HL-60 (cell line): Measurements from ENCODE around the gene DNAJA2.

Experiments used
- GABPA ChIP-seq: IDR thresholded peaks from 2 replicates; pipeline ENCODE4 v1.6.1; 2012; ENCODE audit warnings: low read depth
- POLR2AphosphoS5 ChIP-seq: IDR thresholded peaks from 2 replicates; pipeline ENCODE4 v1.6.1; 2012; ENCODE audit warnings: low read depth
- SPI1 ChIP-seq: IDR thresholded peaks from 2 replicates; pipeline ENCODE4 v1.6.1; 2012; ENCODE audit warnings: low read depth, mild to moderate bottlenecking, borderline replicate concordance
- TF ChIP-seq, protein P1 (sequence below): IDR thresholded peaks from one replicate; pipeline ENCODE4 v1.5.1; 2011; ENCODE audit warnings: low read length, control low read depth, inconsistent platforms; ENCODE audit not compliant: insufficient read depth
- TF ChIP-seq, protein P2 (sequence below): IDR thresholded peaks from 2 replicates; pipeline ENCODE4 v1.6.1; 2012; ENCODE audit warnings: low read depth; ENCODE audit not compliant: insufficient replicate concordance

DNA sequence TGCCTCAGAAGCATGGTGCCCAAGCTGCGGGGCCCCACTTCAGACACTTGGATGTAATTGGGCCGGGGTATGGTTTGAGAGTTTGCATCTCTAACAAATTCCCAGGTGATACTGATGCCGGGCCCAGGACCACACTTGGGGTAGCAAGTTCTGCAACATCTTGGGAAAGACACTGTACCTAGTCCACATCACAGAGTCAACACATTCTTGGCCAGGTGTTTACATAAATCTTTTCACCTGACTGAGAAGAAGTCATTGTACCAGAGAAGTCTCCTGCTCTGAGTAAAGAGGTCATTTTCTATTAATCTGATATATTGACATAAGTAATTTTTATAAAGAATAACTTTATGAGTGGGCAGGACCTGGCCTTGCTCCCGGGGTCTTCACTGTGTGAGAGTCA is 61.8 kb downstream of the DNAJA2 start:
- TF ChIP-seq, protein P1, sequence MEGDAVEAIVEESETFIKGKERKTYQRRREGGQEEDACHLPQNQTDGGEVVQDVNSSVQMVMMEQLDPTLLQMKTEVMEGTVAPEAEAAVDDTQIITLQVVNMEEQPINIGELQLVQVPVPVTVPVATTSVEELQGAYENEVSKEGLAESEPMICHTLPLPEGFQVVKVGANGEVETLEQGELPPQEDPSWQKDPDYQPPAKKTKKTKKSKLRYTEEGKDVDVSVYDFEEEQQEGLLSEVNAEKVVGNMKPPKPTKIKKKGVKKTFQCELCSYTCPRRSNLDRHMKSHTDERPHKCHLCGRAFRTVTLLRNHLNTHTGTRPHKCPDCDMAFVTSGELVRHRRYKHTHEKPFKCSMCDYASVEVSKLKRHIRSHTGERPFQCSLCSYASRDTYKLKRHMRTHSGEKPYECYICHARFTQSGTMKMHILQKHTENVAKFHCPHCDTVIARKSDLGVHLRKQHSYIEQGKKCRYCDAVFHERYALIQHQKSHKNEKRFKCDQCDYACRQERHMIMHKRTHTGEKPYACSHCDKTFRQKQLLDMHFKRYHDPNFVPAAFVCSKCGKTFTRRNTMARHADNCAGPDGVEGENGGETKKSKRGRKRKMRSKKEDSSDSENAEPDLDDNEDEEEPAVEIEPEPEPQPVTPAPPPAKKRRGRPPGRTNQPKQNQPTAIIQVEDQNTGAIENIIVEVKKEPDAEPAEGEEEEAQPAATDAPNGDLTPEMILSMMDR = no peak
- TF ChIP-seq POLR2AphosphoS5 = no peak
- TF ChIP-seq, protein P2, sequence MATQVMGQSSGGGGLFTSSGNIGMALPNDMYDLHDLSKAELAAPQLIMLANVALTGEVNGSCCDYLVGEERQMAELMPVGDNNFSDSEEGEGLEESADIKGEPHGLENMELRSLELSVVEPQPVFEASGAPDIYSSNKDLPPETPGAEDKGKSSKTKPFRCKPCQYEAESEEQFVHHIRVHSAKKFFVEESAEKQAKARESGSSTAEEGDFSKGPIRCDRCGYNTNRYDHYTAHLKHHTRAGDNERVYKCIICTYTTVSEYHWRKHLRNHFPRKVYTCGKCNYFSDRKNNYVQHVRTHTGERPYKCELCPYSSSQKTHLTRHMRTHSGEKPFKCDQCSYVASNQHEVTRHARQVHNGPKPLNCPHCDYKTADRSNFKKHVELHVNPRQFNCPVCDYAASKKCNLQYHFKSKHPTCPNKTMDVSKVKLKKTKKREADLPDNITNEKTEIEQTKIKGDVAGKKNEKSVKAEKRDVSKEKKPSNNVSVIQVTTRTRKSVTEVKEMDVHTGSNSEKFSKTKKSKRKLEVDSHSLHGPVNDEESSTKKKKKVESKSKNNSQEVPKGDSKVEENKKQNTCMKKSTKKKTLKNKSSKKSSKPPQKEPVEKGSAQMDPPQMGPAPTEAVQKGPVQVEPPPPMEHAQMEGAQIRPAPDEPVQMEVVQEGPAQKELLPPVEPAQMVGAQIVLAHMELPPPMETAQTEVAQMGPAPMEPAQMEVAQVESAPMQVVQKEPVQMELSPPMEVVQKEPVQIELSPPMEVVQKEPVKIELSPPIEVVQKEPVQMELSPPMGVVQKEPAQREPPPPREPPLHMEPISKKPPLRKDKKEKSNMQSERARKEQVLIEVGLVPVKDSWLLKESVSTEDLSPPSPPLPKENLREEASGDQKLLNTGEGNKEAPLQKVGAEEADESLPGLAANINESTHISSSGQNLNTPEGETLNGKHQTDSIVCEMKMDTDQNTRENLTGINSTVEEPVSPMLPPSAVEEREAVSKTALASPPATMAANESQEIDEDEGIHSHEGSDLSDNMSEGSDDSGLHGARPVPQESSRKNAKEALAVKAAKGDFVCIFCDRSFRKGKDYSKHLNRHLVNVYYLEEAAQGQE = no peak
- no peak for TF ChIP-seq GABPA
- TF ChIP-seq SPI1 = no peak
